Measurements from ENCODE around the gene LHX2.

LHX2 gene

GRCh38 chr9:123999661-124000060, 11.9 kb upstream of the LHX2 start:
- no peak overlapping the region for H3K4me3 ChIP-seq (replicated peaks in 1 of 2; ENCODE audit: low read depth in 2 of 2, low read length in 2 of 2)
- DNase-seq (ENCODE audit: low read depth in 2 of 2): no peak
- no peak for TF ChIP-seq CTCF (IDR thresholded peaks at IDR 0.05; ENCODE audit: low read depth, low read length)

- no peak overlapping the region for H3K4me3 ChIP-seq (replicated peaks in 1 of 2; ENCODE audit: low read depth in 2 of 2, low read length in 2 of 2)
- no peak for TF ChIP-seq CTCF (IDR thresholded peaks at IDR 0.05; ENCODE audit: low read depth, low read length)
- DNase-seq (ENCODE audit: low read depth in 2 of 2): no peak
Measured at GRCh38 chr9:124000161-124000783, 11.3 kb upstream of the LHX2 start.

DNA sequence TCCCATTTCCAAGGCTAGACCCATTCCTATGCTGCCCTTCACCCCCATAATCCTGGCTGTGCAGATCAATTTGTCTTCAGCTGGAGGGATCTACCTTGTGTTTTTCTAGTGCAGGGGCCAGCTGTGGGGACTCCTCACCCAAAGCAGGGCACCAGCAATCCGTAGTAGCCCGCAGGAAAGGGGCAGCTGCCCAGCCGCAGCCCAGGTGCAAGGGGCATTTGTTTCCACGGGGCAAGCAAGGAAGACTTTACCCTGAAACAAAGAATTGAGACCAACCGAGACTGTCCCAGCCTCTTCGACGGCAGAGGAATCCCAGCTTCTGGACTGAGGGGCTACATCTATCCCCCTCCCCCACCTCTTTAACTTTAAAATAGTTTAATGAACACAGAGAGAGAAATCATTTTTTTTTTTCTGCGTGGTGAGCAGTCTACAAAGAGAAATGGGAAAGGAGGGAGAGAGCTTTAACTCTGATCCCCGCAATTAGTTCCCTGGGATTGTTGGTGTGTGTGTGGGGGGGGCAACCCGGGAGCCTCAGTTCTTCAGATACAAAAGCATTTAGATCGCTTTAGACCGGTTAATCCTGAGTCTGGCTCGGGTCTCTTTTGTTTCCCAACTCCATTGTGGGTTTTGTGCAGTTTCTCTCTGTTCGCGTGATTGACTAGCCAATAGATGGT, 10.6 kb upstream of the LHX2 start:
- DNase-seq (ENCODE audit: low read depth in 2 of 2): no peak
- H3K4me3 ChIP-seq (replicated peaks in 1 of 2; ENCODE audit: low read depth in 2 of 2, low read length in 2 of 2): no peak overlapping the region
- no peak for TF ChIP-seq CTCF (IDR thresholded peaks at IDR 0.05; ENCODE audit: low read depth, low read length)

- H3K4me3 ChIP-seq (replicated peaks in 1 of 2; ENCODE audit: low read depth in 2 of 2, low read length in 2 of 2): no peak overlapping the region
- TF ChIP-seq CTCF (IDR thresholded peaks at IDR 0.05; ENCODE audit: low read depth, low read length): no peak
- no peak for DNase-seq (ENCODE audit: low read depth in 2 of 2)
Measured at GRCh38 chr9:124001458-124001799, 10.1 kb upstream of the LHX2 start.

GRCh38 chr9:124001866-124002525, 9.6 kb upstream of the LHX2 start:
- no peak for TF ChIP-seq CTCF (IDR thresholded peaks at IDR 0.05; ENCODE audit: low read depth, low read length)
- no peak for DNase-seq (ENCODE audit: low read depth in 2 of 2)
- H3K4me3 ChIP-seq (replicated peaks in 1 of 2; ENCODE audit: low read depth in 2 of 2, low read length in 2 of 2): no peak overlapping the region

DNA sequence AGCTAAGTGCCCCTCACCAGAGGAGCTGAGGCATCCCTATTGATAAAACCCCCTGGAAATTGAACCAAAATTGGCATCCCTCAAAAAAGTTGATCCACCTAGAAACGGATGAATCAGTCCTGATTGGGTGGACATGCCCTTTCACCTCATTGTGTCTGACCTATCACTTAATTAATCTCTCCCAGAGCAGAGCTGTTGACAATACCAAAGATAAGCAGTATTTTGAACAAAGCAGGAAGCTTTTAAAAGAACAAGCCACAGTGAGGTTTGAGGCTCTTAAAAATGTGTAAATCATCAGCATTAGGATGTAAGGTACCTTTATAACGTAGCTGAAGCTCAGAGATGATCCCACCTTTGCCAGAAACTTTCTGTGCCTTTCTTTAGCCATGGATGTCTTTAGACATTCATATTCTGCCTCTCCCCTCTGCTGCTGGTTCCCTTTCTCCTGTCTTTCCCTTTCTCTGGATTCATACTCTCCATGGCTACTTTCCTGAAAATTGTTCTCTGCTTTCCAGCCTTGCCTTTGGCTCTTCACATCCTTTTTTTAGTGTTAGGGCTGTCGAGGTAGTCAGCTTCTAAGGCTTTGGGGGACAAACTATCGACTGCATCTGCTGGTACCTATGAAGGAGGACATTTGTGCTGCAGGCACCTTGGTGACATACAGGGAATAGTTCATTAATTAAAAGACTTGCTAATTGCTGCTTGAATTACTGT, 7.8 kb upstream of the LHX2 start:
- no peak overlapping the region for H3K4me3 ChIP-seq (replicated peaks in 1 of 2; ENCODE audit: low read depth in 2 of 2, low read length in 2 of 2)
- TF ChIP-seq CTCF (IDR thresholded peaks at IDR 0.05; ENCODE audit: low read depth, low read length): no peak
- no peak for DNase-seq (ENCODE audit: low read depth in 2 of 2)

All from cardiac fibroblast (primary cell).